Stimulated activated CD8-positive, alpha-beta memory T cell treated with anti-CD3 and anti-CD28 coated beads, Interleukin-15, amount 100 ng/mL, for 48 hours (primary cell): Measurements from ENCODE around the gene KLHL21.
"Not testable (repeated sequence)": the region's sequence is repeated elsewhere in the genome, so short reads cannot be mapped to it uniquely, and the experiment has no call there.

Experiments used
- DNase-seq, 2 donors: peaks; one replicate each; pipeline ENCODE4 v3.0.0-alpha.2; 2020; ENCODE audit warnings: low read depth in 2 of 2

The KLHL21 gene, protein sequence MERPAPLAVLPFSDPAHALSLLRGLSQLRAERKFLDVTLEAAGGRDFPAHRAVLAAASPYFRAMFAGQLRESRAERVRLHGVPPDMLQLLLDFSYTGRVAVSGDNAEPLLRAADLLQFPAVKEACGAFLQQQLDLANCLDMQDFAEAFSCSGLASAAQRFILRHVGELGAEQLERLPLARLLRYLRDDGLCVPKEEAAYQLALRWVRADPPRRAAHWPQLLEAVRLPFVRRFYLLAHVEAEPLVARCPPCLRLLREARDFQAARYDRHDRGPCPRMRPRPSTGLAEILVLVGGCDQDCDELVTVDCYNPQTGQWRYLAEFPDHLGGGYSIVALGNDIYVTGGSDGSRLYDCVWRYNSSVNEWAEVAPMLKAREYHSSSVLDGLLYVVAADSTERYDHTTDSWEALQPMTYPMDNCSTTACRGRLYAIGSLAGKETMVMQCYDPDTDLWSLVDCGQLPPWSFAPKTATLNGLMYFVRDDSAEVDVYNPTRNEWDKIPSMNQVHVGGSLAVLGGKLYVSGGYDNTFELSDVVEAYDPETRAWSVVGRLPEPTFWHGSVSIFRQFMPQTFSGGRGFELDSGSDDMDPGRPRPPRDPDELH

GRCh38 chr1:6602669-6603237, at the start of gene KLHL21:
Gene KLHL21 (minus strand): TSS chr1:6602869. CDS start chr1:6602817, 52 bp downstream.
- DNase-seq = peak; percentile 88 to 92

GRCh38 chr1:6651909-6652308, 49.2 kb upstream of the KLHL21 start:
- no peak for DNase-seq

DNA sequence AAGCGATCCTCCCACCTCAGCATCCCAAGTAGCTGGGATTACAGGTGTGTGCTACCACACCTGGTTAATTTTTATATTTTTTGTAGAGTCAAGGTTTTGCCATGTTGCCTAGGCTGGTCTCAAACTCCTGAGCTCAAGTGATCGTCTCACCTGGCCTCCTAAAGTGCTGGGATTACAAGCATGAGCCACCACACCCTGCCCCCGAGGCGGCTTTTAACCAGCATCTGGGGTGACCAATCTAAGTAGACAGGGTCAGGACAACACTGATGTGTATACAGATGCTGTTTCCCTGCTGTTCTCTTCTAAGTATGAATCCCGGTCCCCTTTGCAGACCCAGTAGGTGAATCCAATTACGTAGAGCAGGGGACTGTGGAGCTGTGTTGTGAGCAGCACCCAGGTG, 45.9 kb upstream of the KLHL21 start:
- no peak for DNase-seq

- DNase-seq = no peak
These were observed 44.0 kb upstream of the KLHL21 start for GRCh38 chr1:6646499-6647148.

DNA sequence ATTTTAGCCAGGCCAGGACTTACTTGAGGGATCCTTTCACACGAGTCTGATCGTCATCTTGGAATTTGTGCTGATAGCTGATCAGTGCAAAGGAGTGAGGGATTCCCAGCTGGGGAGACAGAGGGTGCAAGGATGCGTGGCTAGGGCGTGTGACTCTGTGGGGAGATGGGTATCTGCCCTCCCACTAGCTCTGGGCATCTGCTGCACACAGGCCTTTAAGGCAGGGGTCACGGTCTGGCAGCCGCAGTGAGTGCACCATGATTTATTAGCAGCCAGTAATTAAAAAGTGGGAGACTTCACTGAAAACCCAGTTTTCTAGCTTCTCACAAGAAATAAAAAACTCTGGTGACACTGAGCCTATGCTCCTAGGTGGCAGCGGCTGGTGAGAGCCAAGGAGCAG, 42.3 kb upstream of the KLHL21 start:
- no peak for DNase-seq

DNA sequence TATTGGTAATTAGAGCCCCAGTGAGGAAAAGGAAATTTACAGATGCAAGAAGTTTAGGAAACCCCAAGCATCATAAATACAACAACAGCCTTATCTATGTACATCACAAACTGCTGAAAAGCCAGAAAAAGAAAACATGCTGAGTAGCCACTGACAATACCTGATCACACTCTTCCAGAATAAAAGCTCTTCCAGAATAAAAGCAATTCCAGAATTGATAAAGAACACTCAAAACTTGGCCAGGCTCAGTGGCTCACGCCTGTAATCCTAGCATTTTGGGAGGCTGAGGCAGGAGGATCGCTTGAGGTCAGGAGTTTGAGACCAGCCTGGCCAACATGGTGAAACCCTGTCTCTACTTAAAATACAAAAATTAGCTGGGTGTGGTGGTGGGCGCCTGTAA, 38.2 kb upstream of the KLHL21 start:
- not testable (repeated sequence) for DNase-seq

GRCh38 chr1:6638226-6638625, 35.6 kb upstream of the KLHL21 start:
- DNase-seq = no peak

DNA sequence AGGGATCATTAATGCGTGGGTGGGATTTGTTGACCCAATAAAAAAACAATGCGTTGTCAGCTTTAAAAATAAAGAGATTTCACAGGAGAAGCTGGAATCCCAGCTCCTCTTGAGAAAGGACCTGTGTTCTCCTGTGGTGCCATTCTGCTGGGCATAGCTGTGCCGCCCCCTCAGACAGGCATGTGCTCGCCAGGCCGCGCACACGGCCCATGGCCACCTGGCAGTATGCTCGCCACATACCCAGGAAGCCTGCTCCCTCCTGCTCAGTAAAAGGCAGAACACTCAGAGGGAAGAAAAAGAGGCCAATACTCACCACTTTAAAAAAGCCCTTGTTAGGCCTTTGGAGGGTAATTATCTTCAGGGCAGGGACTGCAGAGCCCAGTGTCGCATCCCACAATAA, 35.1 kb upstream of the KLHL21 start:
- DNase-seq = no peak

DNA sequence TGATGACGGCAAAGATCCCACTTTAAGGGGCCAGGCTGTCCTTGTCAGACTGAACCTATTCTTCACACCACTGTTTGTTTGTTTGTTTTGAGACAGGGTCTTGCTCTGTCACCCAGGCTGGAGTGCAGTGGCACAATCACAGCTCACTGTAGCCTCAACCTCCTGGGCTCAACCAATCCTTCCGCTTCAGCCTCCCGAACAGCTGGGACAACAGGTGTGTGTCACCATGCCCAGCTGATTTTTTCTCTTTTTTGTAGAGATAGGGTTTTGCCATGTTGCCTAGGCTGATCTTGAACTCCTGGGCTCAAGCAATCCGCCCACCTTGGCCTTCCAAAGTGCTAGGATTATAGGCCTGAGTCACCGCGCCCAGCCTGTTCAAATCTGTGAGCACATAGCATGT, 34.1 kb upstream of the KLHL21 start:
- not testable (repeated sequence) for DNase-seq

- DNase-seq = no peak
These were observed 33.5 kb upstream of the KLHL21 start for GRCh38 chr1:6635910-6636760.

DNA sequence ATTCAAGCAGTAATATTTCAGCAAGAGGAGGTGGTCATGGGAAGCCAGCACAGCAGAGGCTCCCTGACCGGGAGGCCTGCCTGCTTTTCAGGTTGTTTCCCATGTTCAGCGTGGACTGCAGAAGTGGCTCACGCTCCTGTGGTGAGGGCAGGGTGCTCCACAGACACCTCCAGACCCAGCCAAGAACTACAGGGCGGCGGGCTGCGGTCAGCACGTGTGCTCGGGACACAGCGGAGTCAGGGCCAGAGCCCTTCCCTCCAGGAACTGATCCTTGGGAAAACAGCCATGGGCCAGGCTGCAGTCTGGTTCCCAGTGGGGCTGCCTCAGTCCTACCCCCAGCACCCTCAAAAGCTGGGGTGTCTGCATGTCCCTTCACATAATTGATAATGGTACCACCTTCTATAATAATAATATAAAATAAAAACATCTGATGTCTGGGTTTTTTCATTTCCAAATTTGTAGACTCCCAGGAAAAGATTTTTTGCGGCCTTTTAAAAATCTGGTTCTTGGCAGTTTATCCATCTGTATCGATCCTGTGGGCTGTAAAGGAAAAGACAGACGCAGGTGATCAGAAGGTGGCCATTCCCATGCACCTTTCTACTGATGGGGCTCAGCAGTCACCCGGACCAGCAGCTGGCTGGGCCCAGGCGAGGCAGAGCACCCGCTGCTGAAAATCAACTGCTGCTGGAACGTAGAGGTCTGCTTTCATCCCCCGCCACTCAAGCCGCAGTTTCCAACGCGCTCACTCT, 32.7 kb upstream of the KLHL21 start:
- DNase-seq = no peak

- no peak for DNase-seq
These were observed 31.8 kb upstream of the KLHL21 start for GRCh38 chr1:6634371-6635052.

- no peak for DNase-seq
These were observed 30.2 kb upstream of the KLHL21 start for GRCh38 chr1:6632588-6633514.

DNA sequence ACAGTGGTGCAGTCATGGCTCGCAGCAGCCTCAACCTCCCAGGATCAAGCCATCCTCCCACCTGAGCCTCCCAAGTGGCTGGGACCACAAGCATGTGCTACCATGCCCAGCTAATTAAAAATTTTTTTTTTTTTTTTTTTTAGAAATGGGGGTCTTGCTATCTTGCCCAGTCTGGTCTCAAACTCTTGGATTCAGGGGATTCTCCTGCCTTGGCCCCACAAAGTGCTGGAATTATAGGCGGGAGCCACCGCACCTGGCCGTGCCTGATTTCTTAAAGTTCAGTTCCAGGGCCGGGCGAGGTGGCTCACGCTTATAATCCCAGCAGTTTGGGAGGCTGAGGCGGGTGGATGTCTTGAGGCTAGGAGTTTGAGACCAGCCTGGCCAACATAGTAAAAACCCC, 28.4 kb upstream of the KLHL21 start:
- no peak for DNase-seq

DNA sequence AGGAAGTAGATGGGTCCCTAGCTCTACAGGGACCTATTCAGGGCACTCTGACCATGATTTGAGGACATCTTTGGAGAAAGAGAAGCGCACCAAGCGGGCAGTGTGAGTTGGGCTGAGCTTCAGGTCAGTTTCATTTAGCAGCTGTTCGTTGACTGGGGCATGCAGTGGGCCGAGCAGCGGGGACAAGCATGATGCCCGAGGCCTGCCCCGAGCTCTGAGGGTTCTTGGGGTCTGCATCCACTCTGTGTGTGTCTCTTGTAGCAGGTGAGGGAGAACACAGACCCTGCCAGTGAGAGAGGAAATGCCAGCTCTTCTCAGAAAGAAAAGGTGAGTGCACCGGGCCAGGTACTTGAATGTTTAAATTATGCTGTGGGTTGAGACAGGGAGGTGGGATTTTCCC, 27.4 kb upstream of the KLHL21 start:
- no peak for DNase-seq

GRCh38 chr1:6628971-6629479, 26.4 kb upstream of the KLHL21 start:
- DNase-seq = no peak

DNA sequence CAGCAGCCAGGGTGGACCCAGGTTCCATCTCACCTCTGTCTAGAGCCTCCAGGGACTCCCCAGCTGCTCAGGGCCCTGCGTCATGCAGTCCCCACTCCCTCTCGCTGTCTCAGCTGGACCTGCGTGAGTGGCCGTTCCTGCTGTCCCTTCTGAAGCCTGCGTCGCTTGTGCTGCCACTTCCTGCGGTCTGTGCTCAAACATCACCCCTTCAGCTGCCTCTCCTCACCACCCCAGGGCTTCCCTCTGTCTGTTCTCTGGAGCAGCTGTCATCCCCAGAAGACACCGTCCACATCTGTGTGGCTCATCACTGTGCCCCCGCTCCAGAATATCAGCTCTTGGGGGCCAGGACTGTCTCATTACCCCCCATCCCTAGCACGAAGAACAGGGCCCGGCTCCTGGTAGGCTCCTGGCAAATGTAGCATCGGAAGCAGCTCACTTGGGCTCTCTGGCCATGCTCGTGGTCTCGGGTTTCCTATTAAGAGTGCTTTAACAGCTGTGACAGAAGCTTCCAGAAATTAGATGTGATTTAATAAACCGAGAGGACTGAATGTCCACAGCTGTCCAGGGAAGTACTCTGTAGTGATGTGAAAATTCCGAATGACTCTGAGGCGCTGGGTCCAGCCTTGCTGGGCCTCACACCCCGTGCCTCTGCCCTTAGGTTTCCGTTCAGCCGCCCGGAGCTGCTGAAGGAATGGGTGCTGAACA, 25.3 kb upstream of the KLHL21 start:
- no peak for DNase-seq

DNA sequence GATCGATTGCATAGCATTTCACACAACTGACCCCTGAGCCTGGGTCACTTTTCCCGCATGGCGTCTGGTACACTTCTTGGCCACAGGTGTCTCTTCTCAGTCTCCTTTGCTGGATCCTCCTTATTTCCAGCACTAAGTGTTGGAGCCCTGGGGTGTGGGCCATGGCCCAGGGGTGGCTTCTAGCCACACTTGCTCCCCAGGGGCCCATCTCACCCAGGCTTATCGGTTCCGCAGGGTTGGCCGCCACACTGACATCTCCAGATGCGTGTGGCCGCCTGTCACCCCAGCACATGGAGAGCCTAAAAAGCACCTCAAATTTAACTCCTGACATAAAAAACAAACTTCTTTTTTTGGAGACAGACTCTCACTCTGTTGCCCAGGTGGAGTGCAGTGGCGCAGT, 24.4 kb upstream of the KLHL21 start:
- no peak for DNase-seq
